PC-3 (cell line): ENCODE measurements around the gene CRYM.

Experiments used
- CTCF ChIP-seq: fragments of 300-600 bp; sonication (generic); conservative IDR thresholded peaks from 2 replicates; pipeline ENCODE4 v1.5.1; 2017; ENCODE audit warnings: antibody characterized with exemption, low read depth, mild to moderate bottlenecking, low read length
- EZH2 ChIP-seq: fragments of 300-600 bp; sonication (generic); IDR thresholded peaks from one replicate; pipeline ENCODE4 v1.6.1; 2017; ENCODE audit warnings: antibody characterized with exemption, mild to moderate bottlenecking, low read length; ENCODE audit not compliant: unreplicated experiment
- EZH2phosphoT487 ChIP-seq: fragments of 300-600 bp; sonication (generic); IDR thresholded peaks from 2 replicates; pipeline ENCODE4 v1.6.1; 2018; ENCODE audit warnings: mild to moderate bottlenecking, antibody characterized with exemption, low read length, borderline replicate concordance

DNA sequence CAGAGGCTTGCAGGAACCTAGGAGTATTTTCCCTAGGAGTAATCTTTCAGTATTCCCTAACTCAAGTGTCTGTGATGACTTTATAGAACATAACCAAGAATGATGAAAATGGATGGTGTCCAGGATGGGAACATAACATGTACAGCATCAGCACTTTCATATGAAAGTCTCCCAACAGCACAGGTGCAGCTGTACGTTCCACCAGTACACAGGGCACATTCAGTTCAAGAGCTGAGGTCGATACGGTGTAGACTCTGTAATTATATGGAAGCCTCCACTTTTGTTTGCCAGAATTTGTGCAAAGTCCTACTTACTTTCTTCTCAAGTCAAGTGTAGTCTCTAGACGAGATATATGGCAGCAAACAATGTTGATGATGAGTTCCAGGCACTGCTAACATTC, 46.2 kb upstream of the CRYM start:
- TF ChIP-seq CTCF (no peak), EZH2phosphoT487 (no peak), EZH2 (no peak)
